HEK293 (cell line): ENCODE data around the gene PIP5K1B.

Experiments
- CTCF ChIA-PET: fragments of 350-600 bp; formaldehyde crosslinking; extraction: SDS; loops from one replicate; lab custom pipeline; 2021; ENCODE audit warnings: antibody characterized with exemption; lab: Yijun Ruan, JAX
- POLR2A ChIA-PET: fragments of 300-600 bp; formaldehyde crosslinking; extraction: SDS; loops from one replicate; lab custom pipeline; 2020; ENCODE audit warnings: antibody characterized with exemption, inconsistent platforms; lab: Yijun Ruan, JAX
- H3K27ac ChIP-seq: fragments of 200-500 bp; sonication (Bioruptor generic); 2 replicates; pipeline ENCODE4 v1.5.1; 2014; ENCODE audit warnings: low read depth, low read length, control low read depth, inconsistent platforms; ENCODE audit errors: extremely low read depth
- H3K36me3 ChIP-seq, 2 experiments: fragments of 200-500 bp in 1 of 2; sonication (Bioruptor generic) in 1 of 2; 1 replicate in 1 of 2; 2 replicates in 1 of 2; pipeline ENCODE4 v1.5.1; 2014 to 2017; ENCODE audit warnings: inconsistent platforms in 2 of 2, low read length in 2 of 2; ENCODE audit not compliant: control insufficient read depth in 2 of 2, insufficient read depth in 1 of 2
- H3K4me1 ChIP-seq: fragments of 200-500 bp; sonication (Bioruptor generic); 2 replicates; pipeline ENCODE4 v1.5.1; 2014; ENCODE audit warnings: mild to moderate bottlenecking, low read length, inconsistent platforms; ENCODE audit not compliant: control insufficient read depth, insufficient read depth
- H3K4me3 ChIP-seq: 2 replicates; pipeline ENCODE4 v1.5.1; 2011; ENCODE audit warnings: low read depth, mild to moderate bottlenecking, control low read depth, low read length, moderate library complexity
- H3K9me3 ChIP-seq: fragments of 200-500 bp; sonication (Bioruptor generic); 2 replicates; pipeline ENCODE4 v1.5.1; 2014; ENCODE audit warnings: low read depth, low read length, inconsistent platforms; ENCODE audit not compliant: control insufficient read depth, insufficient read depth
- GLI4 ChIP-seq: fragments of 450-650 bp; formaldehyde crosslinking; IDR thresholded peaks from 2 replicates; pipeline ENCODE4 v1.5.1; 2016; ENCODE audit warnings: missing biosample characterization, missing genetic modification characterization
- KLF9 ChIP-seq: fragments of 450-650 bp; formaldehyde crosslinking; IDR thresholded peaks from 2 replicates; pipeline ENCODE4 v1.5.1; 2016; ENCODE audit warnings: missing biosample characterization, missing genetic modification characterization, low read depth
- MYNN ChIP-seq: fragments of 450-650 bp; formaldehyde crosslinking; IDR thresholded peaks from 2 replicates; pipeline ENCODE4 v1.5.1; 2016; ENCODE audit warnings: missing biosample characterization, missing genetic modification characterization, borderline replicate concordance
- OVOL3 ChIP-seq: fragments of 450-650 bp; formaldehyde crosslinking; IDR thresholded peaks from 2 replicates; pipeline ENCODE4 v1.5.1; 2016; ENCODE audit warnings: missing biosample characterization, missing genetic modification characterization
- TSHZ1 ChIP-seq: fragments of 450-650 bp; formaldehyde crosslinking; IDR thresholded peaks from 2 replicates; pipeline ENCODE4 v1.5.1; 2016; ENCODE audit warnings: missing biosample characterization, missing genetic modification characterization, borderline replicate concordance
- ZBTB1 ChIP-seq: fragments of 450-650 bp; formaldehyde crosslinking; IDR thresholded peaks from 2 replicates; pipeline ENCODE4 v1.5.1; 2016; ENCODE audit warnings: missing biosample characterization, missing genetic modification characterization
- ZBTB44 ChIP-seq: fragments of 450-650 bp; IDR thresholded peaks from 2 replicates; pipeline ENCODE4 v1.5.1; 2018; ENCODE audit warnings: missing biosample characterization, mild to moderate bottlenecking, missing genetic modification characterization
- ZFHX2 ChIP-seq: fragments of 450-650 bp; formaldehyde crosslinking; conservative IDR thresholded peaks from 2 replicates; pipeline ENCODE4 v1.5.1; 2016; ENCODE audit warnings: missing biosample characterization, missing genetic modification characterization
- ZNF148 ChIP-seq: fragments of 450-650 bp; formaldehyde crosslinking; IDR thresholded peaks from 2 replicates; pipeline ENCODE4 v1.5.0; 2017; ENCODE audit warnings: missing biosample characterization, missing genetic modification characterization, borderline replicate concordance
- ZNF157 ChIP-seq: fragments of 450-650 bp; formaldehyde crosslinking; IDR thresholded peaks from 2 replicates; pipeline ENCODE4 v1.5.1; 2016; ENCODE audit warnings: missing biosample characterization, missing genetic modification characterization
- ZNF174 ChIP-seq: fragments of 450-650 bp; formaldehyde crosslinking; IDR thresholded peaks from 2 replicates; pipeline ENCODE4 v1.5.0; 2017; ENCODE audit warnings: missing biosample characterization, mild to moderate bottlenecking, missing genetic modification characterization
- ZNF19 ChIP-seq: fragments of 450-650 bp; formaldehyde crosslinking; IDR thresholded peaks from 2 replicates; pipeline ENCODE4; 2016; ENCODE audit warnings: missing biosample characterization, missing genetic modification characterization, low read depth
- ZNF239 ChIP-seq: fragments of 450-650 bp; formaldehyde crosslinking; IDR thresholded peaks from 2 replicates; pipeline ENCODE4 v1.5.1; 2016; ENCODE audit warnings: missing biosample characterization, missing genetic modification characterization
- ZNF266 ChIP-seq: fragments of 450-650 bp; formaldehyde crosslinking; IDR thresholded peaks from 2 replicates; pipeline ENCODE4 v1.5.1; 2016; ENCODE audit warnings: missing biosample characterization, missing genetic modification characterization, low read depth
- ZNF341 ChIP-seq: fragments of 450-650 bp; formaldehyde crosslinking; IDR thresholded peaks from 2 replicates; pipeline ENCODE4; 2016; ENCODE audit warnings: low read depth, missing biosample characterization, missing genetic modification characterization
- ZNF423 ChIP-seq: fragments of 450-650 bp; formaldehyde crosslinking; IDR thresholded peaks from 2 replicates; pipeline ENCODE4 v1.5.1; 2016; ENCODE audit warnings: missing biosample characterization, missing genetic modification characterization
- ZNF544 ChIP-seq: fragments of 450-650 bp; formaldehyde crosslinking; IDR thresholded peaks from 2 replicates; pipeline ENCODE4 v1.5.0; 2017; ENCODE audit warnings: missing biosample characterization, missing genetic modification characterization
- ZNF560 ChIP-seq: fragments of 450-650 bp; formaldehyde crosslinking; IDR thresholded peaks from 2 replicates; pipeline ENCODE4 v1.5.1; 2017; ENCODE audit warnings: missing biosample characterization, missing genetic modification characterization, borderline replicate concordance
- ZNF580 ChIP-seq: fragments of 450-650 bp; formaldehyde crosslinking; IDR thresholded peaks from 2 replicates; pipeline ENCODE4 v1.5.1; 2016; ENCODE audit warnings: missing biosample characterization, missing genetic modification characterization
- ZNF664 ChIP-seq: fragments of 450-650 bp; formaldehyde crosslinking; IDR thresholded peaks from 2 replicates; pipeline ENCODE4 v1.5.1; 2016; ENCODE audit warnings: missing biosample characterization, missing genetic modification characterization
- ZNF677 ChIP-seq: fragments of 450-650 bp; IDR thresholded peaks from 2 replicates; pipeline ENCODE4 v1.5.0; 2018; ENCODE audit warnings: missing biosample characterization, mild to moderate bottlenecking, missing genetic modification characterization, moderate library complexity
- ZNF707 ChIP-seq: fragments of 450-650 bp; formaldehyde crosslinking; IDR thresholded peaks from 2 replicates; pipeline ENCODE4 v1.5.1; 2016; ENCODE audit warnings: missing biosample characterization, missing genetic modification characterization
- ZSCAN18 ChIP-seq: fragments of 450-650 bp; formaldehyde crosslinking; IDR thresholded peaks from 2 replicates; pipeline ENCODE4 v1.5.1; 2016; ENCODE audit warnings: missing biosample characterization, missing genetic modification characterization
- ZSCAN5A ChIP-seq: fragments of 450-650 bp; formaldehyde crosslinking; IDR thresholded peaks from 2 replicates; pipeline ENCODE4 v1.5.1; 2016; ENCODE audit warnings: missing biosample characterization, missing genetic modification characterization

The PIP5K1B gene

GRCh38 chr9:68963416-68963815 is 258.4 kb downstream of the PIP5K1B start (continued):
- no peak for TF ChIP-seq ZSCAN18

- Histone ChIP-seq H3K4me1 (no peaks in the 10 kb centered on the region), H3K4me3 (no peak overlapping the region), H3K9me3 (no peaks in the 10 kb centered on the region), H3K36me3 (no peaks in the 10 kb centered on the region)
- ChIA-PET CTCF (interaction anchor here (0.5 to 0.7 kb wide), 2 partner anchors 264 to 344 kb away, joined by 3 read pairs; no protein-coding TSS in a partner anchor), POLR2A (no interaction called here)
- no peak for TF ChIP-seq ZNF664 (tag by site-specific recombination)
- no peak for TF ChIP-seq ZNF19 (tag by site-specific recombination)
- TF ChIP-seq ZNF266 (tag by site-specific recombination), result no peak
- no peak for TF ChIP-seq ZNF174 (tag by site-specific recombination)
- TF ChIP-seq GLI4, result no peak
- TF ChIP-seq ZFHX2, result no peak
- no peak for TF ChIP-seq ZNF580 (tag by site-specific recombination)
- TF ChIP-seq ZNF423 (tag by site-specific recombination), result no peak
- no peak for TF ChIP-seq ZNF157 (tag by site-specific recombination)
- TF ChIP-seq OVOL3, result no peak
- TF ChIP-seq ZNF707 (tag by site-specific recombination), result no peak
- no peak for TF ChIP-seq ZBTB1 (tag by site-specific recombination)
- no peak for TF ChIP-seq ZSCAN5A (tag by site-specific recombination)
- TF ChIP-seq ZNF677 (tag by site-specific recombination), result no peak
- TF ChIP-seq, all 188 proteins: peak for 0
- H3K27ac ChIP-seq, result no peak overlapping the region
Observed at GRCh38 chr9:68964102-68964541, 259.1 kb downstream of the PIP5K1B start.

- Histone ChIP-seq H3K4me1 (no peaks in the 10 kb centered on the region; the same call in 1 of the 2 replicates), H3K27ac (no peak overlapping the region), H3K4me3 (no peak overlapping the region), H3K36me3 (no peaks in the 10 kb centered on the region), H3K9me3 (no peaks in the 10 kb centered on the region)
- POLR2A ChIA-PET, result no interaction called here
- CTCF ChIA-PET, result no interaction called here
- TF ChIP-seq ZNF239 (tag by site-specific recombination) (no peak), MYNN (no peak), TSHZ1 (tag by site-specific recombination) (no peak), ZNF341 (no peak), KLF9 (tag by site-specific recombination) (no peak), ZNF544 (tag by site-specific recombination) (no peak), ZNF580 (tag by site-specific recombination) (no peak), ZBTB44 (tag by site-specific recombination) (no peak), ZNF560 (no peak), ZNF148 (tag by site-specific recombination) (no peak)
Observed at GRCh38 chr9:68964765-68965164, 259.7 kb downstream of the PIP5K1B start.
